NCI-H774 (cell line): ENCODE results near the gene WHRN.

Experiments used
- DNase-seq: peaks from one replicate; lab custom pipeline; 2025; lab: John Stamatoyannopoulos, UW

Gene WHRN

DNA sequence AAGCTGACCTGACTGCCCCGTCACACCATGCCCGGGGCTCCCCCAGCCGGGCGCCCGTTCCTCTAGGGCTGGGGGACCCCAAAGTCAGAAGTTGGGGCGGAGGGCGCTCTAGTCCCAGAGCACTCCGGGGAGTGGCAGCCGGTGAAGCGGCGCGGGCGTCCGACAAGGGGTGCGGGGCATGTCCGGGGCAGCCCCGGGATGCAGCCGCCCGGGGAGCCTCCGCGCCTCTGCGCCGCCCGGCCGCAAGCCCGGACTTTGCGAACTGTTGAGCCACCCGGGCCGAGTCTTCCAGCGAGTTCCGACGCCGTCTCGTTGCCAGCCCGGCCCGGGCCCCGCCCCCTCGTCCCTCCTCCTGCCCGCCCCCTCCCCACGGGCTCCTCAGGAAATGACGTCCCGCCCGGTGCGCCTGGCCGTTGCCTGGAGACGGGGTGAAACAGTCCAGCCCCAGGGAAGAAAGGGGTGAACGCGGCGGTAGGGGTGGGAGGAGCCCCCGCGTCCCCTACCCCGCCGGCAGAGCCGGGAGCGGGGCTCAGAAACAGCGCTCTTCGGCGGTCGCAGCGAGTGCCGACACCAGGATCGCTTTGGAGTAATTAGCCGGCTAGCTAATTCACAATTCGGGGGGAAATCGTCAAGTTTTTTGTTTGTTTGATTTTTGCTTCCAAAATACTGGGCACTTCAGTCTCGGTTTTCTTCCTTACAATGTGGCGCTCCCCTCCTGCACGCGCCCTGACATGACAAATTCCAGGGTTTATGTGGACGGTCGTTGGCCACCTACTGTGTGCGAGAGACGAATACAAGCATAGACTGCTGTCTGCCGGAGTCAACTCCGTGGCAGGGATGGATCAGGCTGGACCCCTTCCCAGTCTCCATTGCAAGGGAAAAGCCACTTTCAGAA lies at the start of gene WHRN:
Gene WHRN, minus strand, starts transcription at position 287 of the 895 bp plus-strand sequence. CDS start 672 bp downstream, outside the sequence.
- peak; percentile 91 for DNase-seq

DNA sequence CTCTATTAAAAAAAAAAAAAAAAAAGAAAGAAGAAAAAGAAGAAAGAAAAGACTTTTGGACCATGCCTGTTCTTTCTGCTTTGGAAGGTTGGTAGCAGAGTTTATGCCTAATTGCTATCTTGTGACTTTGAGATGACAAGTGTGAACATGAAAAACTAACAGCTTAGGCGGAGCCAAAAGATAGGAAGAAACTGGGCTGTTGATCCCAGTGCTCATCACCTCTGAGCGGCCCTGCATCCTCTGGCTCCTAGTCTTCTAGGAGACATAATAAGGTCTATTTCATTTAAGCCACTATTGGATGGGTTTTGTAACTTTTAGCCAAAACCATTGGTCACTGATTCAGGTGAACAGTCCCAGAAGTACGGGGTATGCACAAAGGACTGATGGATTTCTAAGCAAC lies 47.9 kb upstream of the WHRN start:
- DNase-seq, result no peak

DNA sequence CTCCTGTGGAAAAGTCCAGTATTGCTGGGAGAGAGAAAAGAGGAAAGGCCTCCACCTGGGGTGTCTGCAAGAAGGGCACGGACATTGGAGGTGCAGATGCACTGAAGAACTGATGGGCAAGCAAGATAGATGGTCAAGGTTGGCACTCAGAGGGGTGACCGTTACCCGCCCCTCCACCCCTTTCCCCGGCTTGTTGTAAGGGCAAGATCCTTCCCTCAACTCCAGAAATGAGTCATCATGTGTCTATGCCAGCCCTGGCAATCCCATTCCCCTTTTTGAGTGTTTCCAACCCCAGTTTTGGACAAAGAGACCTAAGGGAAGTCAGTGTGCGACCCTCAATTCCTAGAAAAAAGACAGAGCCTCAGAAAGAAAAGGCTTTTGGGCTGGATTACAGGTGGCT lies 47.4 kb upstream of the WHRN start:
- DNase-seq, result no peak

DNA sequence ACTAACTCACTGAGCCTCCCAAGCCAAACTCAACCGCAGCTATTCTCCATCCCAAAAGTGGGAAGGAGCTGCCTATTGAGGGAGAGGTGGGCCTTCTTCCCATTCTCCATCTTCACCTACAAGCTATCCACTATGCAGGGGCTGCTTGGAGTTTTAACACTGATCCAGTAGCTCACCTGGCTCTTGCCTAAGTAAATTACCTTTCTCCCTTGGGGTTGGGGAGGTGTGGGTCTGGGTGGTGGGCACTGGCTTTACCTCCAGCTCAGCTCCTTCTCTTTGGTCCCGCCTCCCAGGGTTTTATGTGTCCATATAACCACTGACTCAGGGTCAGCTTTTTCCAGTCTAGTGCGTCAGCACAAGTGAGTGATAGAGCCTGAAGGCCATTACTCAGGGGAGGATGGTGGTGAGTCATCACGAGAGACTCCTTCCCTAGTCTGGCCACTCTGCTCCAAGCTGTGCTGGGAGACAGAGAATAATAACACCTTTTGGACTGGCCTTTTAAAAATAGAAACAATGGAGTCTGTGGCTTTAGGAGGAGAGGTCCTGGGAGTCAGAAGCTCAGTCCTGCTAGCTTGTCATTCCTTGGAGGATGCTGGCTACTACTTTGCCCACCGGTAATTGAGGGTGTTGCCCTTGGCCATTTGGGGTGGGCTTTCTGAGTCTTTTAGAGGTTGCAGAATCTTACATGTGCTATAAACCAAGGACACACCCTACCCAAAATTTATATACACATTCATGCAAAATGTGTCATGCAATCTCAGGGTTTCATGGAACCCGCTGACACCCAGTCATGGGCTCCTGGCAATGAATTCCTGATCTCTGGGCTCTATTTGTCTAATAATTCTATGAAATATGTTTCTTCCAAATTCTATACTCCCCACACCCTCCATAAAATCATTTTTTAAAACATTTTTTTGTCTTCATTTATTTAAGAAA lies 46.7 kb upstream of the WHRN start:
- no peak for DNase-seq

DNA sequence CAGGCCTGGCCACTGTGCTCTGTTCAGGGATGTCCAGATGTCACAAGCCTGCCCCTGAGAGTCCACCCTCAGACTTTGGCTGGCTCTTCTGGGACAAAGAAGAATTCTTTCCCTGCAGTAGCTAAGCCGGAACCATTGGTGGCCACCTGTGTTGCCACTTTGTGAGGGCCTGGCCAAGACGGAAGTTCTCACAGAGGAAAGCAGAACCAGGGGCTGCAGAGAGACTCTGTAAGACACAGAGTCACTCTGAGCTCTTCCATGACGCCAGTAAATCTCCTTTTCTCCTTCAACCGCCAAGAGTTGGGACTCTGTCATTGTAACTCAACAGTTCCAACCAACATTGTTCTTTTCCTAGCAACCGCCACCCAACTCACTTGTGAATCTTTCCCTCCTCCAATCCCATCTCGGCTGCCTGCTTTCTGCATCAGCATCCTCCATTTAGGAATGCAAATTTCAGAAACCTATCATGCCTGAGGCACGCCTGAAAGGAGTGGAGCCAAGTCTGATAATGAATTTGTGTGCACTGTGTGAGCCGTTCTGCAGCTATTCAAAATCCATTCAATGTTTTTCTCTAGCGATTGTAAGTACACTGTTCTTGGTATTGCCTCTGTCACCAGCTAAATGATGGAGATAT lies 44.5 kb upstream of the WHRN start:
- DNase-seq, result no peak

DNA sequence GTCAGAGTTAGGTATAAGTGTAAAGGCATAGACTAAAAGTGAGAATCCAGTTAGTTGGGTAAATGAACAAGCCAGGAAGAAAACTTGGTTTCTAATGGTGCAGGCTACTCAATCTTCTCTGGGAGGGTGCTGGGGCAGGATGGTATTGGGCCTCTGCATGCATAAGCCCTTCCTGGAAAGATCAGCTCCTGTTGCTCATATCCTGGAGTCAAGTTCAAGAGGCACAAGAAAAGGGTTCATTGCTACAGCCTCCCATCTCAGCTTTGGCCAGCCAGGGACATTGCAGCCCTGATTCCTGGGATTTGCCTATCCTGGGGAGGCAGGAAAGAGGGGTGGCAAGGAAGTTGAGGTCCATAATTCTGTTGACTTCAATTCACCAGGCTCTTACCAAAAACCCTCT lies 41.6 kb upstream of the WHRN start:
- DNase-seq, result no peak

DNA sequence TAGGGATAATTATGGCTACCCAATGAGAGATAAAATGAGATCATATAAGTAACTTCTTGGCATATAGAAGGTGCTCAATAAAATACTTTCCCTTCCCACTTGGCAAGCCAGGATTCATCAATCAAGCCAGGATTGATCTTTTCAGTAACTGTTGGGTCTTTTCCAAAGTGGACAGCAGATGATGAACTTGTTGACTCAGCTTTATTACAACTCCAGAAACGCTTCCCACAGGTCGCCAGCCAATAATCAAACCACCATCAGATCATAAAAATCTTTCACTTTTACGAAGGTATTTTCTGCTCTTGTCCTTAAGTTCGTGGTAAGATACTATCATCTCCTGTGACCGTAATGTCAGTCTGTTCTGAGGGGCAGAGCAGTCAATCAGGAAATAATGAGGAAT lies 39.8 kb upstream of the WHRN start:
- no peak for DNase-seq

DNA sequence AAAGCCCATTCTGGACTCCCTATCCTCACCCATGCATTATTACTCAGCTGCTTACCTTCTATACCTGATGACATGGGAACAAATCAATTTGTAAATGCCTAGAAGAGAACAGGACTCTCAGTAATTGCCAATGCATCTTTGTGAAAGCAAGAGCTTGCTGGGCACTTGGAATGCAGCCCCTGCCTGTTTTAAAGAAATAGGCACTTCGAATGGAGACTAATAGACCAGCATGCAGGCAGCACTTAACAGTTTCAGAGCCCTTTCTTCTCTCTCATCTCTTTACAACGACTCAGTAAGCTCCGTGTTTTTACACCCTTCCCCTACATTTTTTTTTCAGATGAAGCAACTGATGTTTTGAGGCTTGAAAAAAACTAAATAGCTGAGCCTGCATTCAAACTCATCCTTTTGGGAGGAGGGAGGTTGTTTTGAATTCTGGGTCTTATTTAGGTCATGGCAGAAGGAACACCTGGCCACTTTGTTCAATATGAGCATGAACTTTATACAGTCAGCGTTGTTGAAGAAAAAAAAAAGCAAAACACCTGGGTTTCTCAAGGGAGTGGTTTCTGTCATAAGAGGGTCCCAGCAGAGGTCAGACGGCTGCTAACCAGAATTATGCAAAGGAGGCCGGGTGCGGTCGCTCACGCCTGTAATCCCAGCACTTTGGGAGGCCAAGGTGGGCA lies 34.6 kb upstream of the WHRN start:
- no peak for DNase-seq

DNA sequence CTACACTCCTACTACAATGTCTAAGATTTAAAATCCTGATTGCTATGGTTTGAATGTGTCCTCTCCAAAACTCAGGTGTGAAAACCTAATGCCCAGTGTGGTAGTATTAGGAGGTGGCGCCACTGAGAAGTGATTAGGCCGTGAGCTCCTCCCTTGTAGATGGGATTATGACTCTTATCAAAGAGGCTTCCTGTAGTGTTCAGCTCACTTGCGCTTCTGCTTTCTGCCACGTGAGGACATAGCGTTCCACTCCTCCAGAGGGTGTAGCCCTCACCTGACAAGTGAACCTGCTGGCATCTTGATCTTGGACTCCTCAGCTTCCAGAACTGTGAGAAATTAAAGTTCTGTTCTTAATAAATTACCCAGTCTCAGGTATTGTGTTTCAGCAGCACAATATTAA lies 33.0 kb upstream of the WHRN start:
- DNase-seq, result no peak

DNA sequence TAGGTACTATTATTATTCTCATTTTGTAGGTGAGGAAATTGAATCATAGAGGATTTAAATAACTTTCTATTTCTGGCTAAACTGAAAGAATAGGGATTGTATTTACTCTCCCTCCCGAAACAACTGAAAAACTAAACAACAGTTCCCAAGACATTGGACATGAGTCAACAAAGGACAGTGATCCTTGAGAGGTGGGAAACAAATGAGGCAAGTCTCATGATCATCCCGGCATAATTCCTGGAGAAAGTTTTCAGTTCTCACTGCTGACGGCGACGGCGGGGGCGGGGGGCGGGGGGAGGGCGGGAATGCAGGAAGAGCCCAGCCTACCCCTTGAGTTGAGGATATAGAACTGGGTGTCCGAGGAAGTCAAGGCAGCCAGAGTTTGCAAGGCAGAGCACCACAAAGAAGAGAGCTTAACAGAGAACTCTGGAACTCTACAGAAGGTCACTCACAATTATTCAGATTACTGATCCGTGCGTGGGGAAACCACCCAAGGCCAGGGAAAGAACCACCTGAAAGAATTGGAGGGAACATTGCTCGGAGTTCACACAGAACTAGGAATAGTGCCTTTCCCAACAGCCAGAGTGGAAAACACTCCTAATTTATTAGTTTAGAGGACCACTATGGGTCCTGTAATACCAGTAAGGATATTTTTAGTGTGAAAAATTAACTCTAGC lies 27.4 kb upstream of the WHRN start:
- DNase-seq, result no peak

DNA sequence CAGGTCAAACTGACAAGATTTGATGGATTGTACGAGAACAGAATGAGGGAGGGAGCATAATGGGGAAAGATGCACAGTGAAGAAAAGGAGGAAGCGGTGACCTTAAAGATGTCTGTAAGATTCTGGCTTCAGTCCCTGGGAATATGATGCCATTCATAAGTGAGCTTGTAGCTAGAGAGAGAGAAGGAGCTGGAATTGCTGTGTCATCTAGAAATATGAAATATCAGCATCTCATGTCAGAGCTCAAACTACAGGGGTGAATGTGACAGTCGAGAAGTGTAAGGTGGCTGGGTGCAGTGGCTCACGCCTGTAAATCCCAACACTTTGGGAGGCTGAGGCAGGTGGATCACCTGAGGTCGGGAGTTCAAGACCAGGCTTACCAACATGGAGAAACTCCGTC lies 24.0 kb upstream of the WHRN start:
- DNase-seq, result no peak

DNA sequence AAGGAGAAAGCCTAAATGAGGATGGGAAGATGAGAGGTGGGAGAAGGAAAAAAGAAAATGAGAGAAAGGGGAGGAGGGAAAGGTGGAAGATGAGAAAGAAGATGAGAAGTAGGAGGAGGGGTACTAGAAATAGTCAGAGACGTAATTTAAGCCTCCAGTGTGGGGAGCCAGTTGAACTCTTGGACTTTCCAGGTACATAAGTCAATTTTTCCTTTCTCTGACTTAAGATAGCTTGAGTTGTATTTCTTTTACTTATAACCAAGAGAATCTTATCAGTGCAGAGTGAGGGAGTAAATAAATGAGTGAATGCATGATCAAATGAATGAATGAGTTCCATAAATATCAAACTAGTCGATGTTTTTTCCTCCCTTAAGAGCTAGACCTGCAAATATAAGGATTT lies 21.5 kb upstream of the WHRN start:
- no peak for DNase-seq

DNA sequence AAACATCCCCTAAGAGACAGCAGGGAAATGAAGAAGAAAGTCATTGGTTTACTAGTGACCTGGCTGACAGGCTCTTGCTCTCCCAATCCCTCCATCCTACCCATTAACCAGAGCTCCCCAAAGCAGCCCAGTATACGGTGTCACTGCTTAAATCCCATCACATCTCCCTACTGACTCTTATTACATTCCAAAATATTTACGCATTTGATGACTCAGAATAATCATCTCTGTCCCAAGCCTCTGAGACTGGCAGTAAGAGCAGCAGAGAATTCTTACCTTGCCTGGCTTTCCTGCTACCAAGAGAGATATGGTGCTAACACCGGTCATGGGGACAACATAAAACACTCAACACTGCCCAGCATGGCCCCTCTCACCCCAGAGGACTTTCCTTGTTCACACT lies 20.2 kb upstream of the WHRN start:
- DNase-seq, result no peak

DNA sequence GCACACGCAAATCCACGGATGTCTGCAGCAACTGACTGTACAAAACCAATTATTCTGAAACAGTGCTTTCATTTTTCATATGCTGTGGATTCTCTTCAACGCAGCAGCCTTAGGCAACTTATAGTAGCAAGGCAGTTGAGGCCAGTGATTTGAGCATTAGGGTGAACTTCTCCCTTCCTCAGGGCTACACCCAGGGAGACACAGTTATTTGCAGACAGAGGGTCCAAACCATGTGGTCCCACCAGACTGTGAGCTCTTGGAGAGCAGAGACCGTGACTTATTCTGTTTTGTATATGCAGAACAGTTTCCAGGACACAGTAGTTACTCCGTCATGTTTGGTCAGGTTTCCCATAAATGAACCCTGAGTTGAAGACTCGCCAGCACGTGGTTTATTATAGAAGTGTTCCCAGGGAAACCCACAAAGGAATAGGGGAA lies 19.0 kb upstream of the WHRN start:
- no peak for DNase-seq

DNA sequence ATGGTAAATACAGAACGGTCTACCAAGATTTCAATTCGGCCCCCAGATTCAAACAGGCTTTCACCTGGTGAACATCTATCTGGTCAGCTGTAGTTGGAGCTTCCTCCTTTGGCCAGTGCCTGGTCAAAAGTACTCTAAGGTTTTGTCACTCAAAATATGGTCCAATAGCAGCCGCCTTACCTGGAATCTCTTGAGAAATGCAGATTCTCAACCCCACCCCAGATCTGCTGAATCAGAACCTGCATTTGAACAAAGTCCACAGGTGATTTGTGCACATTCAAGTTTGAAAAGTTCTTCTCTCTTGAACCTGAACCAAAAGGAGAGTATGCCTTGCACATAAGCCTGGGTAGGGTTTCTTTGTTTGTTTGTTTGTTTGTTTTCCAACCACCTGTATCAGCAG lies 17.6 kb upstream of the WHRN start:
- DNase-seq, result no peak

DNA sequence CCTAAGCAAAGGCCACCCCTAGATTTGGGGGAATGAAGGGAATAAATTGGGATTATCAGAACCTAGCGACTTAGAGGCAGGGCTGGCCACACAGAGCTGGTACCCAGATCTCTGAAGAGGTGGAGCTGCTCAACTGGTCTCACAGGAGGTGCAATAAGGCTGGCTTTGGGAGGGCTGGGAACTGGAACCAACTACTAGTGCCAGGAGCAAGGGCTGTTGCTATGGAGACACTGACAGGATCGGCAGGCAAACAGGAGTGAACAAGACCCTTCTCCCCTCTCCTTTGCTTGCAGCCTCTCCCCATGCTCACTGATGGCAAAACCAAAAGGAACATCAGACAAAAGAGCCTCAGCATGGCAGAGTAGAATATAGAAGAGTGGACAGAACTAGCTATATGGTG lies 17.0 kb upstream of the WHRN start:
- no peak for DNase-seq

DNA sequence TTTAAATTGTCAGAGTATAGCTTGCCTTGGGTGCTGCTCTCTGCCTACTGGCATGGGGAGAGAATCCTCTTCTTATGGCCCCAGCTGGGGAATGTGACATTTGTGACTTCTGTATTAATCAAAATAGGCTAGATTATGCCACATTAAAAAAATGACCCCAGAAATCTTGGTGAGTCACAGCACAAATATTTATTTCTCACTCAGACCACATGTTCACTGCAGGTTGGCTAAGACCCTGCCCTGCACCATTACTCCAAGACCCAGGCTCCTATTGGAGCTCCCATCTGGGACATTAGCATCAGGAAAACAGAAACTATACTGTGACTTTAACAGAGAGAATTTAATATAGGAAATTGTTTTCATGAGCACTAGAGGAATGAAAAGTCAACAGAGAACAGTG lies 16.6 kb upstream of the WHRN start:
- DNase-seq, result no peak

DNA sequence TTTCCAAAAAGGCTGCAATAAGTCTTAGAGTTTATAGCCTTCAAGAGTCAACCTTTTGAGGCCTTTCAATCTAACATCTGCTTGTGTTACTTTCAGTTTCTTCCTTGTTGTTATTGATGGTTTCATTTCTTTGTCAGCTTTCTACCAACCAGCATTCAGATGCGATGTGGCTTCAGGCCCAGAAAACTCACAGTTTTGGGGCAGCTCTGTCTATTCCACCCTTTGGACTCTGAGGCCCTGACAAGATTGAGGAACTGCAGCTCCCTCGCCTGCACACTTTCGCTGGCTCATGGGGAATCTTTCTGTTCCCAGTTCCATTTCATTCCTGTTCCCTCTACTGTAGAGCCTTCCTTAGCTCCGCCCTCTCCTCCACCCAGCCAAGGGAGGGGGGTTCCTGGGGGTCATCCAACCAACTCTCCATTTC lies 13.3 kb upstream of the WHRN start:
- no peak for DNase-seq

DNA sequence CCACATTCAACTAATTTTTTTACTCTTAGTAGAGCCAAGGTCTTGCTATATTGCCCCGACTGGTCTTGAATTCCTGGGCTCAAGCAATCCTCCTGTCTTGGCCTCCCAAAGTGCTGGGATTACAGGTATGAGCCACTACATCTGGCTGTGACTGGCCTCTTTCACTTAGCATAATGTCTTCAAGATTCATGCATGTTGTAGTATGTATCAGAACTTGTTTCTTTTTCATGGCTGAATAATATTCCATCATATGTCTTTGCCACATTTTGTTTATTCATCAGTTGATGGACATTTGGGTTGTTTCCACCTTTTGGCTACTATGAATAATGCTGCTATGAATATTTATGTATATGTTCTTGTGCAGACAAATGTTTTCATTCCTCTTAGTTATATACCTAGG lies 12.8 kb upstream of the WHRN start:
- no peak for DNase-seq

DNA sequence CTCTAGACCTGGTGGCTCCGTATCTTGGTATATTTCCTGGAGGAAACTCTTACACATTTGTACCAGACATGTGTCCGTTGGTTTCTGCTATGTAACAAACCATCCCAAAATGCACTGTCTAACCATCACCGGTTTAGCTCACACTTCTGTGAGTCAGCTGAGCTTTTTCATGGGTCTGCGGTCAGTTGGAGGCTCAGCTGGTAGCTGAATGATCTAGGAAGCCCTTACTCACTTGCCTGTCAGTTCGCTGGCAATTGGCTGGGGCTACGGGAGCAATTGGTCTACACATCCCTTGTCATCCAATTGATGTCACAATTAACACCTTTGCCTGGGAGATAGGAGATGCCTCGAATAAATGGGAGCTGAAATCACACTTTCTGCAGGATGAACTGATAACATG lies 11.6 kb upstream of the WHRN start:
- DNase-seq, result no peak

DNA sequence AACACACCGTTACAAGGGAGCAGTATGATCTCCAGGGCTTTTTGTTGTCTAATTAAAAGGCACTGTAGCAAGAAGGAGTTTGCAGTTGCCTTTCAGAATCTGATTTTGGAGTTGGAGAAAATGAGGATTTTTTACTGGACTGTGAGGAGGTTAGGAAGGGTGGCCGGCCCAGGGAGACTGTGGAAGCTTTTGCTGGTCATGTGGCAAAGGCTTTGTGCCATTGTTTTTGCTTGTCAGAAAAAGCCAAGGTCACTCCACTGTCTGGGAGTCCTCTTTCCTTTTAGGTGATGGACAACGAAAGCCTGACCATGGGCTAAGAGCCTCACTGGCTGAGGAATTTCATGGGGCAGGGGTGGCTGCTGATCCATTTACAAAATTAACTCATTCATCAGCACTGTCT lies 10.3 kb upstream of the WHRN start:
- no peak for DNase-seq

DNA sequence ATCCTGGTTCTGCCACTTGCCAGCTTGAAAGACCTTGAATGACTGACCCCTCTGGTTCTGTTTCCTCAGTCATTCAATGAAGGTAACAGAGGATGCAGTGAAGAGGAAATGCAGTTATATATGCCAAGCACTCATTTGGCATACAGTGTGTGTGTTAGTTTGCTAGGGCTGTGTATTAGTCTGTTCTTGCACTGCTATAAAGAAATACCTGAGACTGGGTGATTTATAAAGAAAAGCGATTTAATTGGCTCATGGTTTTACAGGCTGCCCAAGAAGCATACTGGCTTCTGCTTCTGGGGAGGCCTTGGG lies 8.6 kb upstream of the WHRN start:
- no peak for DNase-seq
